Prostate gland (tissue), 2 donors: ENCODE measurements around the gene NSF. TPM values are rescaled to one million over a fixed set of nuclear protein-coding genes. Genes with fewer than 3 reads are reported as not detected.

Experiments
- DNase-seq: peaks from one replicate; pipeline ENCODE4 v3.0.0-alpha.2; 2019; ENCODE audit warnings: low spot score
- H3K27ac ChIP-seq, 2 donors: fragments of 200-600 bp; sonication (generic); 2 replicates each; pipeline ENCODE4 v1.5.1; 2017 to 2019
- H3K27me3 ChIP-seq: fragments of 200-600 bp; sonication (generic); replicated peaks from 2 replicates; pipeline ENCODE4 v1.5.1; 2019; ENCODE audit not compliant: insufficient read depth
- H3K36me3 ChIP-seq, 2 donors: fragments of 200-600 bp; sonication (generic); 1 replicate in 1 of 2; 2 replicates in 1 of 2; pipeline versions ENCODE4 v1.5.1 to v1.8.1; 2017 to 2019
- H3K4me1 ChIP-seq: fragments of 200-600 bp; sonication (generic); replicated peaks from 2 replicates; pipeline ENCODE4 v1.5.1; 2019
- H3K4me3 ChIP-seq, 2 donors: fragments of 200-600 bp; sonication (generic); 2 replicates each; pipeline ENCODE4 v1.5.1; 2017 to 2019
- H3K9me3 ChIP-seq: fragments of 200-600 bp; sonication (generic); 2 replicates; pipeline ENCODE4 v1.5.1; 2017
- CTCF ChIP-seq, 4 experiments: fragments of 200-600 bp in 2 of 4; fragments of 450-650 bp in 2 of 4; sonication (generic) in 2 of 4; IDR thresholded peaks; 1 replicate in 3 of 4; 2 replicates in 1 of 4; pipeline ENCODE4 v1.5.1; 2016 to 2019; ENCODE audit warnings: antibody characterized with exemption in 4 of 4, mild to moderate bottlenecking in 2 of 4, moderate library complexity in 2 of 4
- POLR2A ChIP-seq: fragments of 450-650 bp; IDR thresholded peaks from one replicate; pipeline ENCODE4 v1.6.1; 2016; ENCODE audit warnings: antibody characterized with exemption, mild to moderate bottlenecking
- POLR2AphosphoS5 ChIP-seq: sonication (generic); formaldehyde crosslinking; IDR thresholded peaks from one replicate; pipeline ENCODE4 v1.6.1; 2017; ENCODE audit warnings: antibody characterized with exemption
- WGBS: methylation state at CpG from one replicate; pipeline ENCODE4 v1.1.5; 2018; 5-methylcytosine and 5-hydroxymethylcytosine counted together
- intact Hi-C: fragments of 100-400 bp; cut with DNase I; formaldehyde crosslinking; loops from one replicate; pipeline ENCODE4 v1.14.2; 2022
- total RNA-seq, 2 donors: library from RNA; depleted of rRNA; stranded (reverse); fragments of >200 nt; gene quantifications; one replicate each; pipeline ENCODE4 v1.1.0, GENCODE V29; 2016

The NSF gene
- total RNA-seq, 2 donors from 2014 or later = 24.7 to 48.1 TPM

GRCh38 chr17:46737326-46737725 lies 146.9 kb downstream of the NSF start:
- DNase-seq = no peak
- Histone ChIP-seq H3K36me3 (no peaks in the 10 kb centered on the region), H3K27me3 (no peaks in the 10 kb centered on the region), H3K9me3 (no peaks in the 10 kb centered on the region), H3K27ac (no peak overlapping the region), H3K4me3 (no peak overlapping the region), H3K4me1 (no peaks in the 10 kb centered on the region)
- 87% methylated on average over 4 of the region's 4 CpGs for WGBS
- intact Hi-C loops = no loop called here
- no peak for TF ChIP-seq POLR2A
- no peak for TF ChIP-seq POLR2AphosphoS5
- TF ChIP-seq CTCF (IDR thresholded peaks at IDR 0.05) = no peak

- intact Hi-C loops = no loop called here
- no peak overlapping the region for H3K4me3 ChIP-seq
- no peaks in the 10 kb centered on the region for H3K27me3 ChIP-seq
- no peaks in the 10 kb centered on the region for H3K36me3 ChIP-seq
- H3K4me1 ChIP-seq = no peaks in the 10 kb centered on the region
- 94% methylated on average over 4 of the region's 4 CpGs for WGBS
- TF ChIP-seq POLR2A = no peak
- no peak for TF ChIP-seq POLR2AphosphoS5
- TF ChIP-seq CTCF (IDR thresholded peaks at IDR 0.05) = no peak
- H3K27ac ChIP-seq = no peak overlapping the region
- no peaks in the 10 kb centered on the region for H3K9me3 ChIP-seq
- DNase-seq = no peak
These were observed 148.1 kb downstream of the NSF start for GRCh38 chr17:46738544-46738943.

- Histone ChIP-seq H3K27me3 (no peaks in the 10 kb centered on the region), H3K27ac (no peak overlapping the region), H3K4me3 (no peak overlapping the region), H3K9me3 (no peaks in the 10 kb centered on the region), H3K4me1 (no peaks in the 10 kb centered on the region), H3K36me3 (no peaks in the 10 kb centered on the region)
- intact Hi-C loops = no loop called here
- no peak for DNase-seq
- TF ChIP-seq POLR2AphosphoS5 = no peak
- TF ChIP-seq CTCF (IDR thresholded peaks at IDR 0.05) = no peak
These were observed 149.5 kb downstream of the NSF start for GRCh38 chr17:46739982-46740381.

GRCh38 chr17:46741122-46741730 lies 150.8 kb downstream of the NSF start:
- intact Hi-C loops = no loop called here
- Histone ChIP-seq H3K27me3 (no peaks in the 10 kb centered on the region), H3K36me3 (no peaks in the 10 kb centered on the region), H3K4me3 (no peak overlapping the region), H3K9me3 (no peaks in the 10 kb centered on the region), H3K4me1 (no peaks in the 10 kb centered on the region), H3K27ac (no peak overlapping the region)
- WGBS = 56% methylated on average over 2 of the region's 2 CpGs
- no peak for DNase-seq
- no peak for TF ChIP-seq POLR2AphosphoS5
- no peak for TF ChIP-seq CTCF (IDR thresholded peaks at IDR 0.05)
- TF ChIP-seq POLR2A = no peak

GRCh38 chr17:46742565-46743270 lies 152.2 kb downstream of the NSF start:
- Histone ChIP-seq H3K36me3 (no peaks in the 10 kb centered on the region), H3K27me3 (no peaks in the 10 kb centered on the region), H3K4me3 (no peak overlapping the region), H3K27ac (no peak overlapping the region), H3K9me3 (no peaks in the 10 kb centered on the region), H3K4me1 (no peaks in the 10 kb centered on the region)
- no peak for DNase-seq
- TF ChIP-seq POLR2AphosphoS5 = no peak
- no peak for TF ChIP-seq POLR2A
- TF ChIP-seq CTCF (IDR thresholded peaks at IDR 0.05) = no peak
- 79% methylated on average over 7 of the region's 7 CpGs for WGBS
- intact Hi-C loops = no loop called here
